ENCODE results near the gene MLLT3. TPM values are rescaled to one million over a fixed set of nuclear protein-coding genes. Genes with fewer than 3 reads are reported as not detected.

MLLT3 gene
- total and polyA plus RNA-seq, 2 of the 8 experiments (the other 6 are each of a cell fraction or from before 2014, with no cell fraction given), result 5.9 to 9.6 TPM

DNA sequence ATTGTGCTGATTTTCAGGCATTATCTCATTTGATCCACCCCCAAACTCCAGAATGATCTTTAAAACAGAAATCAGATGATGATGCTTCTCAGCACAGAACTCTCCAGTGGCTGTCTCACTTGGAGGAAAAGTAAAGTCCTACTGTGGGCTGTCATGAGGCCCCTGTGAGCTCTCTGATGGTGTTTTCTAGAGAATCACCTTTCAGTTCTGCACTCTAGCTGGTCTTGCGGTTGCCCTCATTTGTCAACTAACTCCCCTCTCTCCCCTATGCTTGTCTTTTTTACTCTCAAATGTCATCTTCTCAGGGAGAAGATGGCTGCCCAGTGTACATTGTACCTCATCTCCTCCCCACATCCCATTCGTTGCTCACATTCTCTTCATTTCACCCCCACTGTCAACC, 295.8 kb downstream of the MLLT3 start:
- CTCF ChIA-PET (ENCODE audit: partially characterized antibody), result interaction anchor here (1.1 kb wide), 1 partner anchor 19 kb away, joined by 3 read pairs; no protein-coding TSS in a partner anchor
- no peaks in the 10 kb centered on the region for H3K23me2 ChIP-seq (ENCODE audit: low read depth, low read length)
- H3K23ac ChIP-seq (ENCODE audit: insufficient read length), result no peak overlapping the region
- no peak overlapping the region for H3K4me2 ChIP-seq (ENCODE audit: insufficient read depth in 1 of 2, low read depth in 2 of 2, low read length in 2 of 2)
- H3K18ac ChIP-seq (ENCODE audit: extremely low read depth, low read length), result no peak overlapping the region
- no peaks in the 10 kb centered on the region for H3K36me3 ChIP-seq (ENCODE audit: control insufficient read depth in 2 of 4, insufficient read depth in 4 of 4, low read length in 3 of 4)
- no peaks in the 10 kb centered on the region for H3K79me2 ChIP-seq (ENCODE audit: control insufficient read depth in 1 of 2, insufficient read depth in 2 of 2, low read length in 2 of 2)
- H2BK12ac ChIP-seq (ENCODE audit: low read depth, low read length), result no peak overlapping the region
- no peaks in the 10 kb centered on the region for H4K20me1 ChIP-seq (replicated peaks in 1 of 2; ENCODE audit: control insufficient read depth in 1 of 2, insufficient read depth in 2 of 2, low read length in 2 of 2)
- no peak overlapping the region for H2BK120ac ChIP-seq (replicated peaks; ENCODE audit: low read depth, low read length)
- no peaks in the 10 kb centered on the region for H3K27me3 ChIP-seq (replicated peaks in 1 of 4; ENCODE audit: control insufficient read depth in 3 of 4, extremely low read depth in 1 of 4, insufficient read depth in 3 of 4, low read length in 3 of 4)
- FAIRE-seq (no peak), DNase-seq (ENCODE audit: low read depth in 1 of 2, low spot score in 2 of 2) (no peak)
- H3K4ac ChIP-seq (replicated peaks; ENCODE audit: insufficient read length, low read depth, low read length), result no peak overlapping the region
- no peak overlapping the region for H3K27ac ChIP-seq (ENCODE audit: low read depth, low read length)
- no peak for TF ChIP-seq SRF (IDR thresholded peaks at IDR 0.05; ENCODE audit: low read depth, low read length)
- no peak for TF ChIP-seq BACH1 (IDR thresholded peaks at IDR 0.05; ENCODE audit: low read length)
- no peak for TF ChIP-seq GTF2F1 (IDR thresholded peaks at IDR 0.05; ENCODE audit: borderline replicate concordance, low read depth, low read length)
- TF ChIP-seq BRCA1 (IDR thresholded peaks at IDR 0.05; ENCODE audit: low read depth, low read length), result no peak
- no peaks in the 10 kb centered on the region for H3K4me1 ChIP-seq (replicated peaks in 1 of 4; ENCODE audit: control insufficient read depth in 3 of 4, insufficient read depth in 4 of 4, low read length in 3 of 4)
- H2BK20ac ChIP-seq (ENCODE audit: low read length), result no peak overlapping the region
- no peak overlapping the region for H3K56ac ChIP-seq (replicated peaks; ENCODE audit: insufficient read length, low read depth, low read length)
- no peak overlapping the region for H2AFZ ChIP-seq (ENCODE audit: low read length)
- no peak overlapping the region for H3K14ac ChIP-seq (ENCODE audit: insufficient read length)
- H2BK5ac ChIP-seq (ENCODE audit: low read depth, low read length), result no peak overlapping the region
- H2BK15ac ChIP-seq (ENCODE audit: low read length), result no peak overlapping the region
- H4K5ac ChIP-seq (ENCODE audit: insufficient read length, low read depth, low read length), result no peak overlapping the region
- H4K91ac ChIP-seq (replicated peaks; ENCODE audit: insufficient read length, low read length), result no peak overlapping the region
- POLR2A ChIA-PET (ENCODE audit: partially characterized antibody), result no interaction called here
- WGBS, 2 experiments (ENCODE audit: extremely low coverage in 1 of 2, insufficient coverage in 1 of 2, insufficient read length in 1 of 2, insufficient replicate concordance in 2 of 2, low coverage in 1 of 2, low lambda C conversion rate in 2 of 2, missing lambda C conversion rate in 1 of 2), result 90% methylated on average over 2 of the region's 2 CpGs; no CpG with 5 or more reads in 1 of the 2 experiments
- no peak overlapping the region for H2AK5ac ChIP-seq (ENCODE audit: low read depth, low read length)
- H3K4me3 ChIP-seq (ENCODE audit: extremely low read depth in 1 of 4, insufficient read depth in 2 of 4, low read depth in 3 of 4, low read length in 4 of 4), result no peak overlapping the region
- H4K8ac ChIP-seq (ENCODE audit: extremely low read depth, insufficient read depth, low read length), result no peak overlapping the region
- H3K9ac ChIP-seq (replicated peaks in 1 of 4; ENCODE audit: extremely low read depth in 1 of 4, low read depth in 3 of 4, low read length in 3 of 4), result no peak overlapping the region
- no peaks in the 10 kb centered on the region for H3K79me1 ChIP-seq (ENCODE audit: low read depth, low read length)
- no peaks in the 10 kb centered on the region for H3K9me3 ChIP-seq (ENCODE audit: insufficient read depth in 2 of 2, low read depth in 1 of 2, low read length in 1 of 2)

All from H1 (cell line).